WTC11 (cell line): ENCODE measurements around the gene GALNT2. TPM values are rescaled to one million over a fixed set of nuclear protein-coding genes. Genes with fewer than 3 reads are reported as not detected.
A peak's percentile ranks its signal among the peaks of the same experiment; 100 is the strongest.

ENCODE experiments used
- ATAC-seq: fragments of 200-7000 bp; cut with Tn5 transposase; 2 replicates; pipeline ENCODE4 v1.10.0; 2021; ENCODE audit warnings: mild to moderate bottlenecking, moderate library complexity
- CTCF ChIA-PET: fragments of 300-600 bp; sonication (Branson Sonifier 250); formaldehyde crosslinking; loops from one replicate; lab custom pipeline; 2021; ENCODE audit warnings: antibody characterized with exemption; lab: Charles Lee
- POLR2A ChIA-PET: fragments of 350-600 bp; sonication (Branson Sonifier 250); formaldehyde crosslinking; loops from one replicate; lab custom pipeline; 2021; ENCODE audit warnings: antibody characterized with exemption; lab: Charles Lee
- DNase-seq: peaks from one replicate; pipeline ENCODE4 v3.0.0; 2021; ENCODE audit warnings: low spot score
- H3K27ac Mint-ChIP-seq: 2 replicates; pipeline ENCODE4 v1.8.0; 2021; ENCODE audit warnings: mixed read lengths
- H3K27me3 Mint-ChIP-seq: 2 replicates; pipeline ENCODE4 v1.8.0; 2021; ENCODE audit warnings: low read depth, mild to moderate bottlenecking, moderate library complexity, mixed read lengths
- H3K36me3 Mint-ChIP-seq: 2 replicates; pipeline ENCODE4 v1.8.0; 2021; ENCODE audit warnings: mixed read lengths
- H3K4me1 Mint-ChIP-seq: 2 replicates; pipeline ENCODE4 v1.8.0; 2022; ENCODE audit warnings: mixed read lengths
- H3K4me3 Mint-ChIP-seq: 2 replicates; pipeline ENCODE4 v1.8.0; 2021; ENCODE audit warnings: mild to moderate bottlenecking, moderate library complexity, mixed read lengths
- H3K9me3 Mint-ChIP-seq: 2 replicates; pipeline ENCODE4 v1.8.0; 2021; ENCODE audit warnings: mixed read lengths
- ELF4 ChIP-seq: sonication (generic); formaldehyde crosslinking; IDR thresholded peaks from 2 replicates; pipeline ENCODE4 v1.8.1; 2022; ENCODE audit warnings: low read depth, mild to moderate bottlenecking, moderate library complexity, missing genetic modification reagents
- ESRRA ChIP-seq: sonication (generic); formaldehyde crosslinking; IDR thresholded peaks from 2 replicates; pipeline ENCODE4 v1.8.1; 2022; ENCODE audit warnings: mild to moderate bottlenecking, missing genetic modification reagents, borderline replicate concordance
- KAT7 ChIP-seq: sonication (generic); formaldehyde crosslinking; IDR thresholded peaks from 2 replicates; pipeline ENCODE4 v1.8.1; 2023; ENCODE audit warnings: missing genetic modification reagents, mild to moderate bottlenecking, borderline replicate concordance
- NFATC4 ChIP-seq: fragments of 250-450 bp; sonication (Bioruptor Pico); IDR thresholded peaks from 2 replicates; pipeline ENCODE4 v1.9.0; 2021; ENCODE audit warnings: mild to moderate bottlenecking
- NFE2L1 ChIP-seq: sonication (generic); formaldehyde crosslinking; IDR thresholded peaks from 2 replicates; pipeline ENCODE4 v1.8.1; 2023; ENCODE audit warnings: missing genetic modification reagents
- NR1H2 ChIP-seq: sonication (generic); formaldehyde crosslinking; IDR thresholded peaks from 2 replicates; pipeline ENCODE4 v1.9.0; 2021; ENCODE audit warnings: mild to moderate bottlenecking, moderate library complexity, missing genetic modification reagents
- NR2C2 ChIP-seq: sonication (generic); formaldehyde crosslinking; IDR thresholded peaks from 2 replicates; pipeline ENCODE4 v1.8.0; 2022; ENCODE audit warnings: mild to moderate bottlenecking, missing genetic modification reagents
- TEAD4 ChIP-seq: sonication (generic); formaldehyde crosslinking; IDR thresholded peaks from 2 replicates; pipeline ENCODE4 v1.8.0; 2022; ENCODE audit warnings: mild to moderate bottlenecking, missing genetic modification reagents
- TP53 ChIP-seq: sonication (generic); formaldehyde crosslinking; IDR thresholded peaks from 2 replicates; pipeline ENCODE4 v1.8.1; 2023; ENCODE audit warnings: mild to moderate bottlenecking, missing genetic modification reagents
- ZNF138 ChIP-seq: sonication (generic); formaldehyde crosslinking; conservative IDR thresholded peaks from 2 replicates; pipeline ENCODE4 v1.8.1; 2022; ENCODE audit warnings: mild to moderate bottlenecking, moderate library complexity, missing genetic modification reagents
- ZNF219 ChIP-seq: sonication (generic); formaldehyde crosslinking; IDR thresholded peaks from 2 replicates; pipeline ENCODE4 v1.8.0; 2023; ENCODE audit warnings: missing genetic modification reagents, mild to moderate bottlenecking, borderline replicate concordance
- ZNF232 ChIP-seq: sonication (generic); formaldehyde crosslinking; IDR thresholded peaks from 2 replicates; pipeline ENCODE4 v1.8.0; 2022; ENCODE audit warnings: mild to moderate bottlenecking, missing genetic modification reagents
- total RNA-seq: library from RNA; stranded (reverse); gene quantifications from 3 replicates; pipeline ENCODE4 v1.2.3, GENCODE V29; 2021
- TF ChIP-seq, protein P1 (sequence below): sonication (generic); formaldehyde crosslinking; IDR thresholded peaks from 2 replicates; pipeline ENCODE4 v1.8.0; 2023; ENCODE audit warnings: missing genetic modification reagents, mild to moderate bottlenecking, borderline replicate concordance
- TF ChIP-seq, protein P2 (sequence below): fragments of 250-450 bp; sonication (Bioruptor Pico); IDR thresholded peaks from 2 replicates; pipeline ENCODE4 v2.1.2; 2022; ENCODE audit warnings: mild to moderate bottlenecking, moderate library complexity
- TF ChIP-seq, protein P3 (sequence below): fragments of 200-600 bp; IDR thresholded peaks from 2 replicates; pipeline ENCODE4 v1.8.0; 2022; ENCODE audit warnings: antibody characterized with exemption
- TF ChIP-seq, protein P4 (sequence below): sonication (generic); formaldehyde crosslinking; IDR thresholded peaks from 2 replicates; pipeline ENCODE4 v1.8.0; 2023; ENCODE audit warnings: mild to moderate bottlenecking, missing genetic modification reagents
- TF ChIP-seq, protein P5 (sequence below): sonication (generic); formaldehyde crosslinking; conservative IDR thresholded peaks from 2 replicates; pipeline ENCODE4 v1.8.1; 2022; ENCODE audit warnings: mild to moderate bottlenecking, missing genetic modification reagents
- TF ChIP-seq, protein P6 (sequence below): sonication (generic); formaldehyde crosslinking; IDR thresholded peaks from 2 replicates; pipeline ENCODE4 v1.8.1; 2022; ENCODE audit warnings: missing genetic modification reagents, borderline replicate concordance

Gene GALNT2
- total RNA-seq, 1 experiment from 2014 or later = 74.8 TPM

DNA sequence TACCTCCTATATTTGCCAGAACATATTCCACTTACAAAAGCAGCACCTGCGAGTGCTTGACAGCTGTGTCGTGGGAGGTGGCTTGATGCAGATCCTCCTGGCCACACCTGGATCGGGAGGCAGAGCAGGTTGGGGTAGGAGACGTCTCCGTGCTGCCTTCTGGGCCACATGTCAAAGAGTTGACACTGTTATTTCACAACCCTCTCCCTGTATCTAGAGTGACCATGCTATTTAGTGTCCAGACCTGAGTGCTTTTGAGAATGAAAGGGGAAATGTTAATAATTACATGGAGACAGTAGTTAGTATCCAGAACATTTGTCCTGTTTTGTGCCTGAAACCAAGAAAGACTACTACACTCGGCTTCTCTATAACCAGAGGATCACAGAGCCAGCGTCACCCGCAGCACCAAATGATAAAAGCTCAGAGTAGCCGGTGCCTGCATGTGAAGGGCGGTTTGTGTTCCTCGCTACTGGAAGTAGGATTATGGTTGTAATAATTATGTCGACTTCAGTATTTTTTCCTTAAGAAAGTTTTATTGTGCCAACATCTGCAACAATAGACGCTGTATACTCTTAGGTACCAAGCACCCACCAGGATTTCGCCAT, 77.1 kb downstream of the GALNT2 start (continued):
- TF ChIP-seq, protein P1, sequence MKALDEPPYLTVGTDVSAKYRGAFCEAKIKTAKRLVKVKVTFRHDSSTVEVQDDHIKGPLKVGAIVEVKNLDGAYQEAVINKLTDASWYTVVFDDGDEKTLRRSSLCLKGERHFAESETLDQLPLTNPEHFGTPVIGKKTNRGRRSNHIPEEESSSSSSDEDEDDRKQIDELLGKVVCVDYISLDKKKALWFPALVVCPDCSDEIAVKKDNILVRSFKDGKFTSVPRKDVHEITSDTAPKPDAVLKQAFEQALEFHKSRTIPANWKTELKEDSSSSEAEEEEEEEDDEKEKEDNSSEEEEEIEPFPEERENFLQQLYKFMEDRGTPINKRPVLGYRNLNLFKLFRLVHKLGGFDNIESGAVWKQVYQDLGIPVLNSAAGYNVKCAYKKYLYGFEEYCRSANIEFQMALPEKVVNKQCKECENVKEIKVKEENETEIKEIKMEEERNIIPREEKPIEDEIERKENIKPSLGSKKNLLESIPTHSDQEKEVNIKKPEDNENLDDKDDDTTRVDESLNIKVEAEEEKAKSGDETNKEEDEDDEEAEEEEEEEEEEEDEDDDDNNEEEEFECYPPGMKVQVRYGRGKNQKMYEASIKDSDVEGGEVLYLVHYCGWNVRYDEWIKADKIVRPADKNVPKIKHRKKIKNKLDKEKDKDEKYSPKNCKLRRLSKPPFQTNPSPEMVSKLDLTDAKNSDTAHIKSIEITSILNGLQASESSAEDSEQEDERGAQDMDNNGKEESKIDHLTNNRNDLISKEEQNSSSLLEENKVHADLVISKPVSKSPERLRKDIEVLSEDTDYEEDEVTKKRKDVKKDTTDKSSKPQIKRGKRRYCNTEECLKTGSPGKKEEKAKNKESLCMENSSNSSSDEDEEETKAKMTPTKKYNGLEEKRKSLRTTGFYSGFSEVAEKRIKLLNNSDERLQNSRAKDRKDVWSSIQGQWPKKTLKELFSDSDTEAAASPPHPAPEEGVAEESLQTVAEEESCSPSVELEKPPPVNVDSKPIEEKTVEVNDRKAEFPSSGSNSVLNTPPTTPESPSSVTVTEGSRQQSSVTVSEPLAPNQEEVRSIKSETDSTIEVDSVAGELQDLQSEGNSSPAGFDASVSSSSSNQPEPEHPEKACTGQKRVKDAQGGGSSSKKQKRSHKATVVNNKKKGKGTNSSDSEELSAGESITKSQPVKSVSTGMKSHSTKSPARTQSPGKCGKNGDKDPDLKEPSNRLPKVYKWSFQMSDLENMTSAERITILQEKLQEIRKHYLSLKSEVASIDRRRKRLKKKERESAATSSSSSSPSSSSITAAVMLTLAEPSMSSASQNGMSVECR (CRISPR knock-in tag) = no peak
- TF ChIP-seq, protein P2, sequence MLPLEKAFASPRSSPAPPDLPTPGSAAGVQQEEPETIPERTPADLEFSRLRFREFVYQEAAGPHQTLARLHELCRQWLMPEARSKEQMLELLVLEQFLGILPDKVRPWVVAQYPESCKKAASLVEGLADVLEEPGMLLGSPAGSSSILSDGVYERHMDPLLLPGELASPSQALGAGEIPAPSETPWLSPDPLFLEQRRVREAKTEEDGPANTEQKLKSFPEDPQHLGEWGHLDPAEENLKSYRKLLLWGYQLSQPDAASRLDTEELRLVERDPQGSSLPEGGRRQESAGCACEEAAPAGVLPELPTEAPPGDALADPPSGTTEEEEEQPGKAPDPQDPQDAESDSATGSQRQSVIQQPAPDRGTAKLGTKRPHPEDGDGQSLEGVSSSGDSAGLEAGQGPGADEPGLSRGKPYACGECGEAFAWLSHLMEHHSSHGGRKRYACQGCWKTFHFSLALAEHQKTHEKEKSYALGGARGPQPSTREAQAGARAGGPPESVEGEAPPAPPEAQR (CRISPR knock-in tag) = no peak
- TF ChIP-seq ELF4 (CRISPR knock-in tag) = no peak
- no peak for TF ChIP-seq NFATC4 (CRISPR knock-in tag)

DNA sequence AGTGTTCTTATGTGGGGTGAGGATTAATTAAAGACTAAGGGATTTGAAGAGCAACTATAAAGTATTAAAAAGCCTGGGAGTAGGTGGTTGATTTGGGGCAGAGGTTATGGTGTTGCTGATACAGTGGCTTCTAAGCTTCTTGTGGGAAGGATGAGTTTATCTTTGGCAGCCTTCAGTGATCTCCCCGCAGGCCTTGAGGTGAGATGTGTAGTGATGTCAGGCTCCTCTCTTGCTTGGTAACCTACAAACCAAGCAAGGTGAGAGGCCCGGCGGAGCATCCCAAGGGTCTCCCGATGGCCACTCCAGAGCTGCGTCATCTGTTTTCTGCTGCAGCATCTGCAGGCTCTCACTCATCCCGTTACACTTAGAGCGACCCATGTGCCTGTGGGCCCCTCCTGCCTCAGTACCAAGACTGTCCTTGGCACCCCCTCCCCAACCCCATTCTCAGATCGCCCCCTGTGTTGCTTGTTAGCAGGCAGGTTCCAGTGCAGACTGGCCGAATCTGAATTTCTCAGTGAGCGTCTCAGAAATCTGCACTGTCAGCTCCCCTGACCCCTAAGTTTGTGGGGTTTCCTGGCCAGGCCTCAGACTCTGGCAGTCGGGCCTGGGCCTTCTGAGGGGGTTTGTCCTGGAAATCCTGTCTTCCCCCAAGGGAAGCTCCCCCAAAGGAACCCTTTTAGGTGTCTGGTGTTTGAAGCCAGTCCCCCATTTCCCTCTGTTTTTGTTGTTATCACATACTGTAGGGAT, 77.9 kb downstream of the GALNT2 start:
- H3K27me3 Mint-ChIP-seq = no peaks in the 10 kb centered on the region
- H3K4me1 Mint-ChIP-seq = peaks cover 79% of the 10 kb centered on the region
- peak overlapping the region; percentile 14 for H3K27ac Mint-ChIP-seq
- DNase-seq = no peak
- H3K4me3 Mint-ChIP-seq = no peak overlapping the region
- ChIA-PET POLR2A (no interaction called here), CTCF (no interaction called here)
- TF ChIP-seq ZNF232 (CRISPR knock-in tag) = no peak
- TF ChIP-seq, protein P3, sequence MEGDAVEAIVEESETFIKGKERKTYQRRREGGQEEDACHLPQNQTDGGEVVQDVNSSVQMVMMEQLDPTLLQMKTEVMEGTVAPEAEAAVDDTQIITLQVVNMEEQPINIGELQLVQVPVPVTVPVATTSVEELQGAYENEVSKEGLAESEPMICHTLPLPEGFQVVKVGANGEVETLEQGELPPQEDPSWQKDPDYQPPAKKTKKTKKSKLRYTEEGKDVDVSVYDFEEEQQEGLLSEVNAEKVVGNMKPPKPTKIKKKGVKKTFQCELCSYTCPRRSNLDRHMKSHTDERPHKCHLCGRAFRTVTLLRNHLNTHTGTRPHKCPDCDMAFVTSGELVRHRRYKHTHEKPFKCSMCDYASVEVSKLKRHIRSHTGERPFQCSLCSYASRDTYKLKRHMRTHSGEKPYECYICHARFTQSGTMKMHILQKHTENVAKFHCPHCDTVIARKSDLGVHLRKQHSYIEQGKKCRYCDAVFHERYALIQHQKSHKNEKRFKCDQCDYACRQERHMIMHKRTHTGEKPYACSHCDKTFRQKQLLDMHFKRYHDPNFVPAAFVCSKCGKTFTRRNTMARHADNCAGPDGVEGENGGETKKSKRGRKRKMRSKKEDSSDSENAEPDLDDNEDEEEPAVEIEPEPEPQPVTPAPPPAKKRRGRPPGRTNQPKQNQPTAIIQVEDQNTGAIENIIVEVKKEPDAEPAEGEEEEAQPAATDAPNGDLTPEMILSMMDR = no peak
- TF ChIP-seq ZNF219 (CRISPR knock-in tag) = no peak
- TF ChIP-seq ESRRA (CRISPR knock-in tag) = no peak
- TF ChIP-seq, protein P4, sequence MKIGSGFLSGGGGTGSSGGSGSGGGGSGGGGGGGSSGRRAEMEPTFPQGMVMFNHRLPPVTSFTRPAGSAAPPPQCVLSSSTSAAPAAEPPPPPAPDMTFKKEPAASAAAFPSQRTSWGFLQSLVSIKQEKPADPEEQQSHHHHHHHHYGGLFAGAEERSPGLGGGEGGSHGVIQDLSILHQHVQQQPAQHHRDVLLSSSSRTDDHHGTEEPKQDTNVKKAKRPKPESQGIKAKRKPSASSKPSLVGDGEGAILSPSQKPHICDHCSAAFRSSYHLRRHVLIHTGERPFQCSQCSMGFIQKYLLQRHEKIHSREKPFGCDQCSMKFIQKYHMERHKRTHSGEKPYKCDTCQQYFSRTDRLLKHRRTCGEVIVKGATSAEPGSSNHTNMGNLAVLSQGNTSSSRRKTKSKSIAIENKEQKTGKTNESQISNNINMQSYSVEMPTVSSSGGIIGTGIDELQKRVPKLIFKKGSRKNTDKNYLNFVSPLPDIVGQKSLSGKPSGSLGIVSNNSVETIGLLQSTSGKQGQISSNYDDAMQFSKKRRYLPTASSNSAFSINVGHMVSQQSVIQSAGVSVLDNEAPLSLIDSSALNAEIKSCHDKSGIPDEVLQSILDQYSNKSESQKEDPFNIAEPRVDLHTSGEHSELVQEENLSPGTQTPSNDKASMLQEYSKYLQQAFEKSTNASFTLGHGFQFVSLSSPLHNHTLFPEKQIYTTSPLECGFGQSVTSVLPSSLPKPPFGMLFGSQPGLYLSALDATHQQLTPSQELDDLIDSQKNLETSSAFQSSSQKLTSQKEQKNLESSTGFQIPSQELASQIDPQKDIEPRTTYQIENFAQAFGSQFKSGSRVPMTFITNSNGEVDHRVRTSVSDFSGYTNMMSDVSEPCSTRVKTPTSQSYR (CRISPR knock-in tag) = no peak
- TF ChIP-seq KAT7 = no peak
- TF ChIP-seq, protein P5, sequence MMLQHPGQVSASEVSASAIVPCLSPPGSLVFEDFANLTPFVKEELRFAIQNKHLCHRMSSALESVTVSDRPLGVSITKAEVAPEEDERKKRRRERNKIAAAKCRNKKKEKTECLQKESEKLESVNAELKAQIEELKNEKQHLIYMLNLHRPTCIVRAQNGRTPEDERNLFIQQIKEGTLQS (CRISPR knock-in tag) = no peak
- TF ChIP-seq TP53 = no peak
- TF ChIP-seq NFE2L1 = no peak
- no peak for TF ChIP-seq TEAD4
- no peak for TF ChIP-seq NR1H2 (CRISPR knock-in tag)
- no peak for TF ChIP-seq ZNF138 (CRISPR knock-in tag)
- TF ChIP-seq, protein P6, sequence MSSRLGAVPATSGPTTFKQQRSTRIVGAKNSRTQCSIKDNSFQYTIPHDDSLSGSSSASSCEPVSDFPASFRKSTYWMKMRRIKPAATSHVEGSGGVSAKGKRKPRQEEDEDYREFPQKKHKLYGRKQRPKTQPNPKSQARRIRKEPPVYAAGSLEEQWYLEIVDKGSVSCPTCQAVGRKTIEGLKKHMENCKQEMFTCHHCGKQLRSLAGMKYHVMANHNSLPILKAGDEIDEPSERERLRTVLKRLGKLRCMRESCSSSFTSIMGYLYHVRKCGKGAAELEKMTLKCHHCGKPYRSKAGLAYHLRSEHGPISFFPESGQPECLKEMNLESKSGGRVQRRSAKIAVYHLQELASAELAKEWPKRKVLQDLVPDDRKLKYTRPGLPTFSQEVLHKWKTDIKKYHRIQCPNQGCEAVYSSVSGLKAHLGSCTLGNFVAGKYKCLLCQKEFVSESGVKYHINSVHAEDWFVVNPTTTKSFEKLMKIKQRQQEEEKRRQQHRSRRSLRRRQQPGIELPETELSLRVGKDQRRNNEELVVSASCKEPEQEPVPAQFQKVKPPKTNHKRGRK (CRISPR knock-in tag) = no peak
- TF ChIP-seq NR2C2 (CRISPR knock-in tag) = no peak
- H3K36me3 Mint-ChIP-seq = no peaks in the 10 kb centered on the region
- no peak for ATAC-seq
- H3K9me3 Mint-ChIP-seq = no peaks in the 10 kb centered on the region
